GM15510 (cell line): ENCODE measurements around the gene PPP2R5C.

Experiments used
- POLR2A ChIP-seq: IDR thresholded peaks from 3 replicates; pipeline ENCODE4 v1.6.1; 2011; ENCODE audit warnings: borderline replicate concordance; ENCODE audit not compliant: insufficient read length; ENCODE audit errors: extremely low read depth

PPP2R5C gene

GRCh38 chr14:101723061-101723595 is 38.4 kb upstream of the PPP2R5C start:
- no peak for TF ChIP-seq POLR2A

GRCh38 chr14:101726295-101726953 is 35.1 kb upstream of the PPP2R5C start:
- no peak for TF ChIP-seq POLR2A

- TF ChIP-seq POLR2A, result no peak
Observed at GRCh38 chr14:101726954-101727302, 34.6 kb upstream of the PPP2R5C start.

GRCh38 chr14:101727611-101728366 is 33.7 kb upstream of the PPP2R5C start:
- TF ChIP-seq POLR2A, result no peak

DNA sequence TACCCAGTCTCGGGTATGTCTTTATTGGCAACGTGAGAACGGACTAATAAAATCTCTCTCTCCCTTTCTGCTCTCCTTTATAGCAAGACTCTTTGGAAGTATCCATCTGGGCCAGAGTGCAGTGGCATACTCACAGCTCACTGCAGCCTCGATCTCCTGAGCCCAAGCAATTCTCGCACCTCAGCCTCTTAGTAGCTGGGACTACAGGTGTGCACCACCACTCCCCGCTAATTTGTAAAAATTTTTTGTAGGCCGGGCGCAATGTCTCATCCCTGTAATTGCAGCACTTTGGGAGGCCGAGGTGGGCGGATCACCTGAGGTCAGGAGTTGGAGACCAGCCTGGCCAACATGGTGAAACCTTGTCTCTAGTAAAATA is 33.2 kb upstream of the PPP2R5C start:
- no peak for TF ChIP-seq POLR2A

DNA sequence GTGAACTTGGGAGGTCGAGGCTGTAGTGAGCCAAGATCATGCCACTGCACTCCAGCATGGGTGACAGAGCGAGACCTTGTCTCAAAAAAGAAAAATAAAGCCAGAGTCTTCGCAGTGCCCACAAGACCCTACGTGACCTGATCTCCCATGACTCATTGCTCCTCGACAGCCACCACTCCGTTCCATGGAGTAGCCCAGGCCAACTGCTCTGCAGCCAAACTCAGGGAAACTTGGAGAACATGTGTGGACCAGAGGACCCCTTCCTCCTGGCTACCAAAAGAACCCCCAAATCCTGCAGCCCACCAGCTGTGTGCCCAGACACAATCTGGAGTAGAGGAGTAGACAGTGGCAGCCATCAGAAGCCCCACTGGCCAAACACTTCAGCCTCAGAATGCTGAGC is 32.1 kb upstream of the PPP2R5C start:
- TF ChIP-seq POLR2A, result no peak

GRCh38 chr14:101730626-101731186 is 30.8 kb upstream of the PPP2R5C start:
- TF ChIP-seq POLR2A, result no peak

DNA sequence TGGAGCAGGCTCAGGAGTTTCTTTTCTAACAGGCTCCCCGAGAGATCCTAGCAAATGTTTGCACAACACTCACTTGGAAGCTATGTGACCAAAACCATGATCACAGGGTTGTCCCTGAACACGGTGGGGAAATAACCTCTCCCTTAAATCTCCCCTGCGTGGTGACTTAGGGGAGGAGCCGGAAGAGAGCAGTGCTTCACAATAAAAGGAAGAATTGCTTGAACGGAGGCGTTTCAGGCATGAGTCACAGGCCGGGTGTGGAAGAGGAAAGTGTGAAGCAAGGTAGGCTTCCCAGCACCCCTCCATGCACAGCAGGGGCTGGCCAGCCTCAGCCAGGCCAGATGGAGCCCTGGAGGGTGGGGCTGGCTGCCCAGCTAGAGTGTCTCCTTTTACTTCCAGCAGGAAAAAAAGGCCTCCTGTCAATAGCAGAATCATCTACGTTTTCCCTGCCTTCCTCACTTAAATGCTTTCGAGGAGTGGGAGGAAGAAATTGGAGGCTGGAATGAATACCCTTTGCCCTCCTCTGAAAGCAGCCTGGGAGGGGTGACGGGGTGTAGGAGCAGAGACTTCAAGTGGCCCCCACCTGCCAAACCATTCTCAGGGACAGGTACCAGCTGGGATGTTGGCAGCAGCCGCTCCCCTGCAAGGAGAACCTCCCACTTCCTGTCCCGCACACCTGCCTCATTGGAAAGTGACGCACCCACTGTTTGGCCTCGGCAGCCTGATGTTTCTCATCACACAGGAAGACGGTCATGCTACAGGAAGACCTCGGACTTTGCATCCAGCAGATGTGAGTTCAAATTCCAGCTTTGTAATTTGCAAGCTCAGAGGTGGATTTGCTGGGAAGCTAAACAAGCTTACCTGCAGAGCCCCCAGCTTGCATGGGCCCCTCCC is 30.1 kb upstream of the PPP2R5C start:
- no peak for TF ChIP-seq POLR2A

DNA sequence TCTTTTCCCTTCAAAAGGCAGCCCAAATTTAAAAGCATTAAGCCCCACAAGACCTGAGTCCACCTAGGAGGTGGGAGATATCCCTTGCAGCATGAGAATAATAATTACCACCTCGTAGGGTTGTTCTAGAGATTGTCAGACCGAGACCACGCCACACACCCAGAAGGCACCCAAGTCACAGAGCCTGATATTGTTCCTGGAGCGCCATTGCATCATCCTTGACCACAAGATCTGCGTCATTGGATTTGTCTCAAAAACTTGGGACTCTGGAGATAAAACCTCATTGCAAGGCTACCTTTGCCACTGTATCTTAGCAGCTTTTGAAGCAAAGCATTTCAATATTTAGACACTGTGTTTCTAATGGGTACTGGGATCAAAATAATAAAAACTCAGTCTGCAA is 29.4 kb upstream of the PPP2R5C start:
- no peak for TF ChIP-seq POLR2A

GRCh38 chr14:101733211-101733610 is 28.3 kb upstream of the PPP2R5C start:
- no peak for TF ChIP-seq POLR2A

DNA sequence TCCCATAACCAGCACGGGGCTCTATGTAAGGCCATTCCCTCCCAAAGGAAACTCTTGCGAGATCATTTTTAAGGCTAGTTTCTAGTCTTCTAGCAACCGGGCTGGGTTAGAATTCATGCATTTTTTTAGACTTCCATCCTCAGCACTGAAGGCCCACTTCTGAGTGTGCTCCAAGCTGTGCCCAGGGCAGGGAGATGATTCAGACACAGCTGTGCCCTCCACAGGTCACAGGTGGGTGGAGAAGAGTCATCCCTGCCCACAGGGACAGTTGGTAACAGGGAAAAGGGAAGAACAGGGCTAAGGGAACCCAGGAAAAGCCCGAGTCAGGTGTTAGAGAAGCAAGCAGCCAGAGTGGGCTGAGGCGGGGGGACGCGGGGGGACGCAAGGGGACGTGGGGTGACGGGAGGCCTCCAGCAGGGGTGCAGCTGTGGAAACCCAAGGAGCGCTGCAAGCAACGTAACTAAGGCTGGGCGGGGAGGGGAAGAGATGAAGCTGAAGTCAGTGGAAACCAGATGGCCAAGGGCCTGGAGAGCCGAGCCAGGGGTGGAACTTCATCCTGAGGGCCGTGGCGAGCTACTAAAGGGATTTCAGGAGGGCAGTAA is 27.2 kb upstream of the PPP2R5C start:
- TF ChIP-seq POLR2A, result no peak

GRCh38 chr14:101735453-101735852 is 26.1 kb upstream of the PPP2R5C start:
- TF ChIP-seq POLR2A, result no peak

DNA sequence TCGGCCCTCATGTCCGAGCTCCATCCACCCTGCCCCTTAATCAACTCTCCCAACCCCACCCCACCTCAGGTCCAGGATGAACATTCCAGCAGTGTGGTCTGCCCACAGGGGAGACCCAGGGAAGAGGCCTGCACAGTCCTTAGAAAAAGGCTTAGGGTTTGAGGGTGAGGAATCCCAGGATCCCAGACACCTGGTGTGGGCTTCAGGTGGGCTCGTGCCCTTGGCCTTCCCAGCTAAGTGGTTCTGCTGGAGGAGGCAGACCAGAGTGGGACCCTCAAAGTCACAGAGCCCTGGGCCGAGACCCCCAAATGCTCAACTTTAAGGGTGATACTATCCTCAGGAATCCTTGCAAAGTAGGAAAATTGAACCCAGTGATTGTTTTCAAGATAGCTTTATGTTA is 25.4 kb upstream of the PPP2R5C start:
- TF ChIP-seq POLR2A, result no peak

DNA sequence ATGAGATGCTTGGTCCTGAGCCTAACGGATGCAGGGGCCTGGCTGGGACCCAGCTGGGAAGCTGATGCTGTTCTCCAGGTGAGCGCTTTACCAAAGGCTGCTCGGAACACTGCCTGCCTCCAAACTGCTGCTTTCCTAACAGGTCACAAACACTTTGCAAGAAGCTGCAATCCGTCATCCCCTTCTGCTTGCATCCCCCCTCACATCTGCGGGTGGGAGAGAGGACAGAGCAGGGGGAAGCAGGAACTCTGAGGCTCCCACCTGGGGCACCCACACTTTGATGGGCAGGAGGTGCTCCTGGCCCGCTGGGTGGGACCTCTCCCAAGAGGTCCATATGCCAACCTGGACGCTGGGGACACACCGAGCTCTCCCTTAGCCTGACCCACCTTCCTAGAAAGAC is 24.9 kb upstream of the PPP2R5C start:
- no peak for TF ChIP-seq POLR2A
